D721Med (cell line): ENCODE data around the gene UNC119.

Experiments
- DNase-seq: peaks from one replicate; pipeline ENCODE4 v3.0.0; 2011; ENCODE audit warnings: low spot score; ENCODE audit not compliant: insufficient read length
- FAIRE-seq: peaks from 2 replicates; lab custom pipeline; 2011; peaks lifted over from hg19 to GRCh38; lab: Jason Lieb, UNC
- CTCF ChIP-seq: IDR thresholded peaks from 2 replicates; pipeline ENCODE4 v1.5.1; 2012; ENCODE audit warnings: mild to moderate bottlenecking, control low read depth; ENCODE audit not compliant: insufficient read depth; ENCODE audit errors: missing control alignments

The UNC119 gene

GRCh38 chr17:28498652-28499363 is 53.6 kb downstream of the UNC119 start:
- TF ChIP-seq CTCF: no peak
- DNase-seq: no peak
- FAIRE-seq: no peak

GRCh38 chr17:28497931-28498330 is 54.5 kb downstream of the UNC119 start:
- TF ChIP-seq CTCF: no peak
- DNase-seq: no peak
- FAIRE-seq: no peak
